GM21528 (cell line): ENCODE data around the gene GRIFIN.

ENCODE experiments used
- ATAC-seq: cut with Tn5 transposase; IDR thresholded peaks from one replicate; pipeline ENCODE4 v1.9.1; 2021; ENCODE audit warnings: mild to moderate bottlenecking, moderate library complexity; ENCODE audit not compliant: unreplicated experiment, low FRiP score

The GRIFIN gene

DNA sequence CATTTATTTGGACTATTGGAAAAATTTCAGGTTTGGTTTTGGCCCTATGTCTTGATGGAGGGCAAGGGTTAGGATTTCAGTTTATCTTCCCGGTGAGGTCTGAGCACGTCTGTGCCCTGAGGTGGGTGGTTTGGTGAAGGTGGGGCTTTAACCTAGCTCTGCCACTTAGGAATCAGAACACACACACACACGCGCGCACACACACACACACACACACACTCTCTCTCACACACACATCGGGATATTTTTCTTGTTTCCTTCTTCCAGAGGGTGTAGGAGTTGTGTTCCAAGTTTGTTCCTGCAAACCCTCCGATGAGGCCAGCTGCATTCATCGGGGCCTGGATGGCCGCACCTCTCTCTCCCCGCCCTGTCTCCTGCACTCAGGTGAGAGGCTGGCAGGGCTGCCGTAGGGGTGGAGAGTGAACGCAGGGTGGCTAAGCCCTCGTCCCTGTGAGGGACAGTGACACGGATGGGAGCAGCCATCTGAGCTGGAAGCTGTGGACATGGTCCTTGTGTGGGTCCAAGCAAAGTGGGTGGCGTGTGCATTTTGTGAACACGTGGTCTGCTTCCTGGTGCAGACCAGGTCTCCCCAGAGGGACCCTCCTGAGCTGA lies 38.6 kb downstream of the GRIFIN start:
- ATAC-seq, result no peak

- ATAC-seq, result no peak
Observed at GRCh38 chr7:2437136-2437535, 39.1 kb downstream of the GRIFIN start.

DNA sequence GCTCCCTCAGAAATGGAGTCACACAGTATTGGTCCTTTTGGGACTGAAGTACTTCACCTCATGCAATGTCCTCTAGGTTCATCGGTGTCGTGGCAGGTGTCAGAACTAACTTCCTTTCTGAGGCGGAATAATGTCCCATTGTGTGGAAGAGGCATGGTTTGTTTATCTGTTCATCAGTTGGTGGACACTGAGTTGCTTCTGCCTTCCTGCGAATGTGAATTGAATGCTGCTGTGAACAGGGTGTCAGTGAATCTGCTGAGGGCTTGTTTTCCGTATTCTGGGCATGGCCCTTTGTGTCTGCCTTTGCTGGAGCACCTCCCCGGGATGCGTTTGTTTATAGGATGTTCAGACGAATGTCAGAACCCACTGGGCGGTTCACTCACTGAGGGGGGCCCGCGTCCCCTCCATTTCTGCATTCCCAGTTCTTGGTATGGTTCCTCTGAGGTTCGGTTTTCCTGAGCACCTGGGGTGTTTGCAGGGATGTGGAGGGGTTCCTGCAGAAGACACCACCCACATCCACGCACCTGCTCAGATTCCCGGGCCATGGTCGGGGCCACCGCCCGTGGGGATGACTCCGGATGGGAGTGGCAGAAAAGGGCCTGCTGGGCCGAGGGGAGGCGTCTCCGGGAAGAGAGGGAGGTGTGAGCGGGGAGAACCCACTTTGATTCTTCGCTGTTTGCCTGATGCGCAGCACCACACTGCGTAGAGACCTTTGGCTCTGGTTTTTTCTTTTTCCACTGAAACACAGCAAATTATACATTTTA lies 39.7 kb downstream of the GRIFIN start:
- ATAC-seq, result no peak

- no peak for ATAC-seq
Observed at GRCh38 chr7:2435146-2435545, 41.1 kb downstream of the GRIFIN start.

DNA sequence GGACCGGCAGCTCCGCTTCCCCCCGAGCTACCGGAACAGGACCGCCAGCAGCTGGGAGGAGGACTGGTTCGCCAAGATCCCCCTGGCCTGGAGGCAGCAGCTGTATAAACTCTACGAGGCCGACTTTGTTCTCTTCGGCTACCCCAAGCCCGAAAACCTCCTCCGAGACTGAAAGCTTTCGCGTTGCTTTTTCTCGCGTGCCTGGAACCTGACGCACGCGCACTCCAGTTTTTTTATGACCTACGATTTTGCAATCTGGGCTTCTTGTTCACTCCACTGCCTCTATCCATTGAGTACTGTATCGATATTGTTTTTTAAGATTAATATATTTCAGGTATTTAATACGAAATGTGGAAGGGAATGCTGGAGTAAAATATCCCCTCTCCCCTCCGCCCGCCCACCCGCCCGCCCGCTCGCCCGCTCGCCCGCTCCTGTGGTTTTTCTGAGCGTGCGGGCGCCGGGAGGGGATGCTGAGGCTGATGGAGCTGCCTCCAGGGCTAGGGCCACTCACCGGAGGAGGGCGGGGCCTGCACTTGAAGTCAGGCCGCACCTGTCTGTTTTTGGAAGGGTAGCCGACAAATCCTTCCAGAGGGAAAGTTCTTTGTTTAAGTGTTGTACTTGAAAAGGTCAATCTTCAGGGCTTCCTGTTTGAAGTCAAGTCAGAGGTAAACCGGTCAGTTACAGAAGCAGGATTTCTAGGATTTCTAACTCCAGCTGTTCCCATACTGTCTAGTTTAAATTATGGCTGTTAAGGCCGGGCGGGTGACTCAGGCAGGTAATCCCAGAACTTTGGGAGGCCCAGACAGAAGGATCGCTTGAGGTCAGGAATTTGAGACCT lies 42.3 kb downstream of the GRIFIN start:
- no peak for ATAC-seq

DNA sequence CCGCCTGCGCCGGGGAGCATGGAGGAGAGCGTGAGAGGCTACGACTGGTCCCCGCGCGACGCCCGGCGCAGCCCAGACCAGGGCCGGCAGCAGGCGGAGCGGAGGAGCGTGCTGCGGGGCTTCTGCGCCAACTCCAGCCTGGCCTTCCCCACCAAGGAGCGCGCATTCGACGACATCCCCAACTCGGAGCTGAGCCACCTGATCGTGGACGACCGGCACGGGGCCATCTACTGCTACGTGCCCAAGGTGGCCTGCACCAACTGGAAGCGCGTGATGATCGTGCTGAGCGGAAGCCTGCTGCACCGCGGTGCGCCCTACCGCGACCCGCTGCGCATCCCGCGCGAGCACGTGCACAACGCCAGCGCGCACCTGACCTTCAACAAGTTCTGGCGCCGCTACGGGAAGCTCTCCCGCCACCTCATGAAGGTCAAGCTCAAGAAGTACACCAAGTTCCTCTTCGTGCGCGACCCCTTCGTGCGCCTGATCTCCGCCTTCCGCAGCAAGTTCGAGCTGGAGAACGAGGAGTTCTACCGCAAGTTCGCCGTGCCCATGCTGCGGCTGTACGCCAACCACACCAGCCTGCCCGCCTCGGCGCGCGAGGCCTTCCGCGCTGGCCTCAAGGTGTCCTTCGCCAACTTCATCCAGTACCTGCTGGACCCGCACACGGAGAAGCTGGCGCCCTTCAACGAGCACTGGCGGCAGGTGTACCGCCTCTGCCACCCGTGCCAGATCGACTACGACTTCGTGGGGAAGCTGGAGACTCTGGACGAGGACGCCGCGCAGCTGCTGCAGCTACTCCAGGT lies 43.1 kb downstream of the GRIFIN start:
- no peak for ATAC-seq

- ATAC-seq, result no peak
Observed at GRCh38 chr7:2431260-2431867, 44.8 kb downstream of the GRIFIN start.

DNA sequence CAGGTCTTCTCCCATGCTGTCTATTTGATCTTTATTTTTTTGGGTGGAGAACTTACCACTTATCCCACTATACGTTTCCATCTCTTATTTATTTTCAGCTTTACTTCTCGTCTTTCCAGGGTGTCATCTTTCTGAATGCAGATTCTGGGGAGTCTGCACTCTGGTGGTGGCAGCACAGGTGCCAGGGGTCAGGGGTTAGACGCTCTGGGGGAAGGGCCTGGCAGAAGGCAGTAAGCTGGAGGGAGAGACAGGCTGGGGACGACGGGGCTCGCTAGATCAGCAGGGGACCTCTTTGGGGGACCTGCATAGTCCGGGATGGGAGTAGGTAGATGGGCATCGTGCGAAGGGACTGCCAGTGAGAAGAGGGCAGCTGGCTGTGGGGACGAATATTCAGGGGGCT lies 50.4 kb downstream of the GRIFIN start:
- ATAC-seq, result no peak
